Skin epidermis (tissue), 12 donors: ENCODE measurements around the gene RASA3.

ENCODE experiments used
- H3K27ac ChIP-seq, 21 experiments: fragments of 200-600 bp; sonication (generic) in 11 of 21; one replicate each; pipeline ENCODE4 v1.5.0; 2020; ENCODE audit warnings: mild to moderate bottlenecking in 3 of 21, inconsistent platforms in 2 of 21, moderate library complexity in 2 of 21
- H3K4me3 ChIP-seq, 7 experiments: fragments of 200-600 bp; sonication (generic) in 2 of 7; one replicate each; pipeline ENCODE4 v1.5.0; 2020; ENCODE audit warnings: inconsistent platforms in 2 of 7, mild to moderate bottlenecking in 2 of 7, moderate library complexity in 1 of 7

Gene RASA3

DNA sequence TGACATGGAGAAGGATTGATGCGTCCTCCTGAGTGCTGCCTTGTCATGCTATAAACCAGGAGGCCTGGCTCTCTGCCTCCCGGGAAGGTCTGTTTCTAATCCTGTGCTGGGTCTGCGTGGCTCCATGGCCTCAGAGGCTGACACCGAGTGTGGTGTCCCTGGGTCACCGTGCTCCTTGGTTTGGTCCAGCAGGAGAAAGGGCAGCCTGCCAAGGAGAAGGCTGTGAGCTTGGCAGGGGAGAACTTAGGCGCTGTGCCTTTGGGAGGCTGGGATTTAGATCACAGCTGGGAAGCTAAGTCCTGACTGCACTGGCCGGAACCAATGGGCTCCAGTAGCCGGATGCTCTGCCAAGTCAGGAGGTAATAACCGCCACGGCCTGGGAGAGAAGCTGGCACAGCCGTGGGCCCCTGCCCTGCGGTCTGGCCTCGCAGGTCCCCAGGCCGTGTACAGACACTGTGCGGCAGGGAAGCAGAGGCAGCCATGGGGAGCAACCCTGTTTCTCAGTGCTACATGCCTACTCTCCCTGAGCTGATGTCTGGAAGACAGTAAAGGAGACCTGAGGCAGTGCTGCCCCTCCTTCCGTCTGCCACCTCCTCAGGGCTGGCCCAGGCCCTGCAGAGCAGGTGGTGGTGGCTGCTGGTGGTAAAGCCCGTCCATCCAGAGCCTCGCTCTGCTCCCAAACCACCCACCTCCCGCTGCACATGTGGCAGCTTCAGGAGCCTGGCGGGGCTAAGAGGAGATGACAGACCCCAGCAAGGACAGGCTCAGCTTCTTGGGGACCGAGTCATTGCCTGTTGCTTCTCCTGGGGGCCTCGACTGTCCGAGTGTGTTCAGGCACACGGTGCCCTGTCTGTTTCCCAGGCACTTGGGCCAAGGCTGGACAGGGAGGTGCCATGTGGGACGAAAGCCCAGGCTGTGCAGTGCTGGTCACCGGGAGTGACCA, 203.5 kb downstream of the RASA3 start:
- no peak overlapping the region for H3K4me3 ChIP-seq
- peak overlapping the region in 8 of 21 experiments; percentile 12 to 73 (median 28) for H3K27ac ChIP-seq
